ENCODE results near the gene CCT6B. TPM values are rescaled to one million over a fixed set of nuclear protein-coding genes. Genes with fewer than 3 reads are reported as not detected.

CCT6B gene
- total and polyA plus RNA-seq, 2 of the 13 experiments (the other 11 are each of a cell fraction or from before 2014, with no cell fraction given) = 0.41 to 1.4 TPM

DNA sequence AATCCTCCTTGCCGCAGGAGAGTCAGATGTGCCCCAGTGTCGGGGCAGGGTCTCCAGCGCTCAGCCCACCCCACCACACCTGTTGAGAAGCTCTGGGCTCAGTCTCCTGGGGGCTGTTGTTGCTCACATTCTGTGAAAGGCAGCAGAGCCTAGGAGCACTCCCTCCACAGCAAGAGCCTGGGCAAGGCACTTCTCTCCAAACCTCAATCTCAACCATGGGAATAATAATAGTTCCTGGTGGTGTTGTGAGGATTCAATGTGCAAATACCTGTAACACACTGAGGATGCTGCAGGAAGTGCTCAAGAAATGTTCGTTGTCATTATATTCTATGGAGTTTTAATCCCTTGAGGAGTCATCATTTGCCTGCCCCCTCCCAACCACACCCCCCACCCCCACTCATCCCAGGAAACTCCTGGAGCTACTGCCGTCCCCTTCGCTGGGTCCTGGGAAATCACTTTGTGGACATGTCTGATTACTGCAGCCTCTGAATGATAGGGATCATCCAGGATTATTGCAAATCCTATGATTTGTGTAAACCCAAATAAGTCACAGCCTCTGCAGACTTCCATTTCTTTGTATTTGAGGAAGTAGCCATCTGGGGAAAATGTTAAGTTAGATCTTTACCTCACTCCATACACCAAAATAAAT, 61.5 kb downstream of the CCT6B start:
- Histone ChIP-seq H2AFZ (ENCODE audit: low read length) (no peak overlapping the region), H3K79me2 (ENCODE audit: insufficient read depth, low read length) (no peaks in the 10 kb centered on the region), H3K9ac (ENCODE audit: insufficient read depth, low read depth, low read length) (no peak overlapping the region), H3K4me3 (replicated peaks in 1 of 3; ENCODE audit: insufficient read depth in 1 of 3, low read depth in 2 of 3, low read length in 3 of 3) (no peak overlapping the region), H3K36me3 (replicated peaks in 1 of 2; ENCODE audit: control insufficient read depth in 1 of 2, insufficient read depth in 2 of 2, low read length in 2 of 2) (no peaks in the 10 kb centered on the region), H3K27me3 (ENCODE audit: control insufficient read depth in 1 of 2, insufficient read depth in 2 of 2, low read length in 2 of 2) (peaks cover 0 to 5% of the 10 kb centered on the region in 2 experiments; a peak in 1 of 5 replicates), H3K27ac (ENCODE audit: extremely low read length, insufficient read depth, low read length) (no peak overlapping the region), H3K4me2 (ENCODE audit: low read depth, low read length) (no peak overlapping the region), H4K20me1 (ENCODE audit: insufficient read depth, low read length) (no peaks in the 10 kb centered on the region), H3K4me1 (ENCODE audit: insufficient read depth, low read length) (no peaks in the 10 kb centered on the region), H3K9me3 (ENCODE audit: low read length) (no peaks in the 10 kb centered on the region)
- in situ Hi-C loops (cut with HindIII; ENCODE audit: extremely low pct_ligation_motif_present, low pct_unique_long_range_greater_than_20kb) (loop anchor here (25.0 kb wide), 2 partner anchors 362 to 462 kb away; no protein-coding TSS in a partner anchor), intact Hi-C loops (cut with micrococcal nuclease; ENCODE audit: unreplicated experiment) (no loop called here)
- TF ChIP-seq GMEB2 (CRISPR knock-in tag; IDR thresholded peaks at IDR 0.05; ENCODE audit: low read depth) = no peak
- TF ChIP-seq ZBTB38 (CRISPR knock-in tag; IDR thresholded peaks at IDR 0.05) = no peak
- no peak for TF ChIP-seq ZNF263 (CRISPR knock-in tag; IDR thresholded peaks at IDR 0.05)
- TF ChIP-seq ISX (CRISPR knock-in tag; conservative IDR thresholded peaks at IDR 0.05) = no peak
- no peak for TF ChIP-seq ZNF138 (CRISPR knock-in tag; IDR thresholded peaks at IDR 0.05; ENCODE audit: low read depth)
- no peak for TF ChIP-seq PAF1 (CRISPR knock-in tag; IDR thresholded peaks at IDR 0.05)
- TF ChIP-seq FOSL1 (CRISPR knock-in tag; IDR thresholded peaks at IDR 0.05; ENCODE audit: borderline replicate concordance) = no peak
- TF ChIP-seq ZNF577 (CRISPR knock-in tag; IDR thresholded peaks at IDR 0.05; ENCODE audit: borderline replicate concordance, low read depth) = no peak
- TF ChIP-seq DNMT3B (CRISPR knock-in tag; conservative IDR thresholded peaks at IDR 0.05) = no peak
- TF ChIP-seq ZNF329 (CRISPR knock-in tag; IDR thresholded peaks at IDR 0.05; ENCODE audit: low read depth) = no peak
- TF ChIP-seq, protein P1, sequence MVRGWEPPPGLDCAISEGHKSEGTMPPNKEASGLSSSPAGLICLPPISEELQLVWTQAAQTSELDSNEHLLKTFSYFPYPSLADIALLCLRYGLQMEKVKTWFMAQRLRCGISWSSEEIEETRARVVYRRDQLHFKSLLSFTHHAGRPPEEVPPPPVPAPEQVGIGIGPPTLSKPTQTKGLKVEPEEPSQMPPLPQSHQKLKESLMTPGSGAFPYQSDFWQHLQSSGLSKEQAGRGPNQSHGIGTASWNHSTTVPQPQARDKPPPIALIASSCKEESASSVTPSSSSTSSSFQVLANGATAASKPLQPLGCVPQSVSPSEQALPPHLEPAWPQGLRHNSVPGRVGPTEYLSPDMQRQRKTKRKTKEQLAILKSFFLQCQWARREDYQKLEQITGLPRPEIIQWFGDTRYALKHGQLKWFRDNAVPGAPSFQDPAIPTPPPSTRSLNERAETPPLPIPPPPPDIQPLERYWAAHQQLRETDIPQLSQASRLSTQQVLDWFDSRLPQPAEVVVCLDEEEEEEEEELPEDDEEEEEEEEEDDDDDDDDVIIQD (CRISPR knock-in tag; IDR thresholded peaks at IDR 0.05; ENCODE audit: low read depth) = no peak
- TF ChIP-seq NFE2L1 (CRISPR knock-in tag; IDR thresholded peaks at IDR 0.05; ENCODE audit: borderline replicate concordance) = no peak
- ATAC-seq = no peak
- DNase-seq (ENCODE audit: low spot score) = no peak
- CTCF ChIA-PET (ENCODE audit: low intra/inter-chr PET ratio, low total read pairs) = no interaction called here
- BruUV-seq (replicated peaks) = no TSS peak
- FAIRE-seq = no peak
- POLR2A ChIA-PET = no interaction called here
- whole genome bisulfite sequencing (ENCODE audit: low lambda C conversion rate) = 41% methylated on average over 5 of the region's 6 CpGs
